MCF 10A (cell line): Measurements from ENCODE around the gene DCDC1. TPM values are rescaled to one million over a fixed set of nuclear protein-coding genes. Genes with fewer than 3 reads are reported as not detected.

Experiments used
- BruUV-seq: library from RNA; stranded (reverse); fragments of 400-500 nt; replicated peaks from 2 replicates; lab custom pipeline; 2021; lab: Mats Ljungman, UMichigan
- CTCF ChIA-PET: fragments of 300-600 bp; sonication (Branson Sonifier 250); formaldehyde crosslinking; extraction: SDS; loops from one replicate; lab custom pipeline; 2021; ENCODE audit warnings: antibody characterized with exemption, inconsistent platforms; lab: Yijun Ruan, JAX
- POLR2A ChIA-PET: fragments of 300-600, 350-650 bp; sonication (Branson Sonifier 250); formaldehyde crosslinking; extraction: SDS; loops from one replicate; lab custom pipeline; 2020; ENCODE audit warnings: antibody characterized with exemption, inconsistent platforms; lab: Yijun Ruan, JAX
- DNase-seq: peaks from one replicate; pipeline ENCODE4 v3.0.0-alpha.2; 2018; ENCODE audit not compliant: unreplicated experiment
- H3K27ac Mint-ChIP-seq: one replicate; pipeline ENCODE4 v1.8.0; 2022; ENCODE audit warnings: mild to moderate bottlenecking, low read depth, mixed read lengths; ENCODE audit not compliant: unreplicated experiment
- H3K27me3 Mint-ChIP-seq: one replicate; pipeline ENCODE4 v1.8.0; 2022; ENCODE audit warnings: mixed read lengths; ENCODE audit not compliant: insufficient read depth, unreplicated experiment
- H3K36me3 Mint-ChIP-seq: one replicate; pipeline ENCODE4 v1.8.0; 2022; ENCODE audit warnings: mild to moderate bottlenecking, moderate library complexity, mixed read lengths; ENCODE audit not compliant: insufficient read depth, unreplicated experiment
- H3K4me1 Mint-ChIP-seq: one replicate; pipeline ENCODE4 v1.8.0; 2022; ENCODE audit warnings: mixed read lengths; ENCODE audit not compliant: insufficient read depth, unreplicated experiment
- H3K4me3 Mint-ChIP-seq: one replicate; pipeline ENCODE4 v1.8.0; 2022; ENCODE audit warnings: mild to moderate bottlenecking, moderate library complexity, mixed read lengths; ENCODE audit not compliant: unreplicated experiment
- H3K9me3 Mint-ChIP-seq: one replicate; pipeline ENCODE4 v1.8.0; 2022; ENCODE audit warnings: mixed read lengths; ENCODE audit not compliant: unreplicated experiment
- intact Hi-C: fragments of 100-400 bp; cut with micrococcal nuclease; formaldehyde crosslinking; loops from 2 replicates; pipeline ENCODE4 v1.14.1; 2022
- total RNA-seq: library from RNA; stranded (reverse); gene quantifications from 2 replicates; pipeline ENCODE4 v1.2.3, GENCODE V29; 2022
- TF ChIP-seq, protein P1 (sequence below): fragments of 200-600 bp; IDR thresholded peaks from one replicate; pipeline ENCODE4 v1.8.0; 2022; ENCODE audit warnings: antibody characterized with exemption, mild to moderate bottlenecking; ENCODE audit not compliant: unreplicated experiment

The DCDC1 gene
- total RNA-seq, 1 experiment from 2014 or later: 0.19 TPM

DNA sequence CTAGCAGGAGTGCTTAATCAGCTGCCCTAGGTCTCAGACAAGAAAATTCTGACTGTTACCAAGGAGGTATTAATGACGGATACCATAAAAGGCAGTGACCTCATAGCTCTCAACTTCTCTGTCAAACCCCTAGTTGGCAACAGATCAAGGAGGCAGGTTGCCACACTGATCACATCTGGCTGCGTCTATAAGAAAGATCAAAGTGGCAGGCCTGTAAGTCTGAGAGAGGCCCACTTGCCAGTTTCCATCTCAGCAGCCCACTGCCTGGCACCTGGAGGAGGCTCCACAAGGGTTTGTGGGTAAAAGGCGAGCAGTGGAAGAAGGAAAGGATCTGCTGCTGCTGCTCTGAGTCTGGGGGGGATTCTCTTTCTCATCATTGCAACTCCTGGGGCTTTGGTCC is 543.8 kb downstream of the DCDC1 start:
- Mint-ChIP-seq H3K27ac (no peak overlapping the region), H3K4me3 (no peak overlapping the region), H3K36me3 (no peaks in the 10 kb centered on the region), H3K9me3 (no peaks in the 10 kb centered on the region), H3K4me1 (no peaks in the 10 kb centered on the region), H3K27me3 (peaks cover 13% of the 10 kb centered on the region)
- TF ChIP-seq, protein P1, sequence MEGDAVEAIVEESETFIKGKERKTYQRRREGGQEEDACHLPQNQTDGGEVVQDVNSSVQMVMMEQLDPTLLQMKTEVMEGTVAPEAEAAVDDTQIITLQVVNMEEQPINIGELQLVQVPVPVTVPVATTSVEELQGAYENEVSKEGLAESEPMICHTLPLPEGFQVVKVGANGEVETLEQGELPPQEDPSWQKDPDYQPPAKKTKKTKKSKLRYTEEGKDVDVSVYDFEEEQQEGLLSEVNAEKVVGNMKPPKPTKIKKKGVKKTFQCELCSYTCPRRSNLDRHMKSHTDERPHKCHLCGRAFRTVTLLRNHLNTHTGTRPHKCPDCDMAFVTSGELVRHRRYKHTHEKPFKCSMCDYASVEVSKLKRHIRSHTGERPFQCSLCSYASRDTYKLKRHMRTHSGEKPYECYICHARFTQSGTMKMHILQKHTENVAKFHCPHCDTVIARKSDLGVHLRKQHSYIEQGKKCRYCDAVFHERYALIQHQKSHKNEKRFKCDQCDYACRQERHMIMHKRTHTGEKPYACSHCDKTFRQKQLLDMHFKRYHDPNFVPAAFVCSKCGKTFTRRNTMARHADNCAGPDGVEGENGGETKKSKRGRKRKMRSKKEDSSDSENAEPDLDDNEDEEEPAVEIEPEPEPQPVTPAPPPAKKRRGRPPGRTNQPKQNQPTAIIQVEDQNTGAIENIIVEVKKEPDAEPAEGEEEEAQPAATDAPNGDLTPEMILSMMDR: no peak
- intact Hi-C loops: no loop called here
- ChIA-PET CTCF (interaction anchor here (0.6 kb wide), 1 partner anchor 486 kb away, joined by 5 read pairs; no protein-coding TSS in a partner anchor), POLR2A (no interaction called here)
- BruUV-seq: no TSS peak
- no peak for DNase-seq

DNA sequence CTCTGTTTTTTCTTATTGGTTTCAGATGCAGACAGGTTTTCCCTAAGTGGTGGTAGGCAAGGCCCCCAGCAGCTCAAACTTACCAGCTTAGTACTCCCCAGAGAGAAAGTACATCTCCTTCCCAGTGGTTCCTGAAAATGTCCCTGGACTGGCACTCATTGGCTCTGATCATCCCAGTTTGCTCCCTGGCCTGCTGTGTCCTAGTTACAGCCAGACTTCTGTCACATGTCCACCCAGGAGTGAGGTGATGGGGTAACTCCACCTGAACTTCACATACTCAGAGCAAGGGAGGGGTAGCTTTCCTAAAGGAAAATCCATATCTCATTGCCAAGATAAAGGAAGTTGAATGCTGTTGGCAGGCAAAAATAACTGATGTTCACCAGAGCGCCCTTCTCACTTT is 546.4 kb downstream of the DCDC1 start:
- BruUV-seq: no TSS peak
- intact Hi-C loops: no loop called here

DNA sequence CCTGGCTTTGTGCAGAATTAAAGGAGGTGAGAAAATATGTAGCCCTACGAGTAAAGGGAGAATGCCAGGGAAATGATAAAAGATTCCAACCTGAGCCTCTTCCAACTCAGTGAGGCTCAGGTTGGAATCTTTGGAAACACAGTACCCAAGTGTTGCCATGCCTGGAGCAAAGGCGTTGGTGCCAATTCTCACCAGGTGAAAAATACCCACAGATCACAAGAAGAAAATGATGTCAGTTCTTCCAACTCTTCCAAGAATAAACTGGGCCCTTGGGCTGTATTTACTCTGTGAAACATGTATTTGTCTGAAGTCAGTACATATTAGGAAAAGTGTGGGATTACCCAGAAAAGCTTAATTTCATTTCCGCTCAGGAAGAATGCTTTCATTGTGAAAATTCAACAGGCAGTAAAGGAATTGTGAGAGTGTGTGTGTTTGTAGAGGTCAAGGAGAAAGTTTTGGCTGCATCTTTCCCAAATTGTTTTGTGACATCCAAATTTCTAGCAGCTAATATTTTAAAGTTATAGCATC is 548.0 kb downstream of the DCDC1 start:
- POLR2A ChIA-PET: no interaction called here
- BruUV-seq: no TSS peak
- TF ChIP-seq, protein P1: no peak
- intact Hi-C loops: no loop called here
- no peak overlapping the region for H3K4me3 Mint-ChIP-seq
- H3K9me3 Mint-ChIP-seq: no peaks in the 10 kb centered on the region
- no peaks in the 10 kb centered on the region for H3K36me3 Mint-ChIP-seq
- DNase-seq: no peak
- H3K27ac Mint-ChIP-seq: no peak overlapping the region
- CTCF ChIA-PET: no interaction called here
- no peaks in the 10 kb centered on the region for H3K27me3 Mint-ChIP-seq
- H3K4me1 Mint-ChIP-seq: no peaks in the 10 kb centered on the region

More for the DNA sequence above, 546.4 kb downstream of the DCDC1 start:
- H3K36me3 Mint-ChIP-seq: no peaks in the 10 kb centered on the region
- H3K27me3 Mint-ChIP-seq: no peaks in the 10 kb centered on the region
- no peak overlapping the region for H3K4me3 Mint-ChIP-seq
- H3K9me3 Mint-ChIP-seq: no peaks in the 10 kb centered on the region
- H3K4me1 Mint-ChIP-seq: no peaks in the 10 kb centered on the region
- no peak for DNase-seq
- TF ChIP-seq, protein P1: no peak
- POLR2A ChIA-PET: no interaction called here
- CTCF ChIA-PET: interaction anchor here (0.6 kb wide), 1 partner anchor 1478 kb away, joined by 3 read pairs; no protein-coding TSS in a partner anchor
- H3K27ac Mint-ChIP-seq: no peak overlapping the region

DNA sequence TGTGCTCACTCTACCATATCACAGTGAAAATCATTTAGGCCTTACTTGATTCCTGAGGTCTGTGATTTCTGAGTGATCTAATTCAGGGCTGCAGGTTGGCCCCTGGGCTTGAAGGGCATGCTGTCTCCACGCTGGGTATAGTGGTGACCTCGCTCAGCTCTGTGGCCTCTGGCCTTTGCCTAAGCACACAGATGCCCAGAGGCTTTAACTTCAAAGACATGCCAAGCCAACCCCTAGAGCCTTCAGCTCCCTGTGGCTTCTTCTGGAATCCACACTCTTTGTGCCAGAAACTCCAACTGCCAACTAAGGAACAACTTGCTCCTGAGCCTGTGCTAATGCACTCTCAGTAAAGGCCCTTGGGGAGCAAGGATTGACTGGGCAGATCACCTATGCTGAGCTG is 550.8 kb downstream of the DCDC1 start:
- intact Hi-C loops: no loop called here
- no peaks in the 10 kb centered on the region for H3K4me1 Mint-ChIP-seq
- no peaks in the 10 kb centered on the region for H3K9me3 Mint-ChIP-seq
- POLR2A ChIA-PET: no interaction called here
- no peak overlapping the region for H3K27ac Mint-ChIP-seq
- no peaks in the 10 kb centered on the region for H3K27me3 Mint-ChIP-seq
- BruUV-seq: no TSS peak
- no peak overlapping the region for H3K4me3 Mint-ChIP-seq
- H3K36me3 Mint-ChIP-seq: no peaks in the 10 kb centered on the region
- CTCF ChIA-PET: no interaction called here
- DNase-seq: no peak
- TF ChIP-seq, protein P1: no peak
